GM13976 (cell line): ENCODE measurements around the gene EMX1.

Experiments used
- DNase-seq: peaks from one replicate; pipeline ENCODE4 v3.0.0; 2012; ENCODE audit warnings: low spot score
- CTCF ChIP-seq: IDR thresholded peaks from 2 replicates; pipeline ENCODE4 v1.5.1; 2012; ENCODE audit warnings: borderline replicate concordance, mild to moderate bottlenecking; ENCODE audit not compliant: insufficient read depth; ENCODE audit errors: extremely low read depth, missing control alignments, control extremely low read depth
- in situ Hi-C: fragments of 300-500 bp; cut with MboI; formaldehyde crosslinking; loops from one replicate; pipeline ENCODE4 v1.12.0; 2022; ENCODE audit warnings: low sequenced_read_pairs, mixed read lengths, inconsistent platforms; ENCODE audit not compliant: unreplicated experiment

EMX1 gene

DNA sequence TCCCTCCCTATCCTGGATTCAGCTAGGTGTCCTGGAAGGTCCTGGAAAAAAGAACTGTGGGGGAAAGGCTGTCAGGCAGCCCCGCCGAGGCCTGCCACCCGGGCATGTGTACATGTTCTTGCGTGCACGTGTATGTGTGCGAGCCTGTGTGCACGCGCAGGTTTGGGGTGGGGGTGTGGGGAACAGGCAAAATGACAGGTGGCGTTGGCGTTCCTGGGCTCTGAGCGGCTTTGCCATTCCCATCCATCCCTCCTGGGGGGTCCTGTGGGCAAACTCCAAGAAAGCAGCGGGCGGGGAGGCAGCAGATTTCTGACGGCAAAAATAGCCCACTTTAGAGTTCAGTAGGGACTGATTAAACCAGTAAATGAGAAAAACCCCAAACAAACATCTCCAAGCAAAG lies 35.6 kb downstream of the EMX1 start:
- DNase-seq = no peak
- in situ Hi-C loops = no loop called here
- no peak for TF ChIP-seq CTCF

DNA sequence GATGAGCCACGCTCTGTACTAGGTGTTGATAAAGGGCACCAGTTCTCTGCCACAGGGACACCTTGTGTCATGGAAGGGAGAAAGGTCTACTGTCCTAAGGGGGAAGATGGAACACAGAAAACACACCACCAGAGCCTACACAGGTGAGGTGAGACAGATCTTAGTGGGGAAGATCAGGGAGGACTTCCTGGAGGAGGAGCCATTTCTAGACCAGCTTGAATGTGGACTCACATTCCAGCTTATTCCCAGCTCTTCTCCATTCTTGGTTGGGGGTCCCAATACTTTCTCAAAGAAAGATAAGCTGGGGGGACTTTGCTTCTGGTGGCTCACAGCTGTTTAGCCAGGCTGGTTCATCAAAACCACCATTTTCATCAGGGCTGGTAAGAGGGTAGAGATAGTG lies 36.2 kb downstream of the EMX1 start:
- TF ChIP-seq CTCF = no peak
- in situ Hi-C loops = no loop called here
- no peak for DNase-seq

DNA sequence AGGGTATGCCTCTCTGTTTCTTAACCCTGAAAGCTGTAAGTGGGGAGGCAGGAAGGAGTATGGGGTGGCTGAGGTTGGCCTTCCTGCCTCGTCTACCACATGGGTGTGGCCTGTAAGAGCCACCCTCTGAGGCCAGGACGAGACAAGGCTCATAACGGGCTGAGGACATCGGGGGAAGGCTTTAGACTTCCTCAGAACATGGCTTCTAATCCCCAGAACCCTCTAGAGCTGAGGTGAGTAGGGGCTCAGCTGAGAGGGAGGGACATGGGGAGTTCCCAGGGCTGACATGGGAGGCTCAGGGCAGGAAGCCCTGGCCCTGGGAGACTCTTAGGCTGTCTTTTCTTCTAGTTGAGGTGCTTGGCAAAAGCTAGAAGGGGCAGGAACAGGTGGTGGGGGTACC lies 36.7 kb downstream of the EMX1 start:
- in situ Hi-C loops = no loop called here
- no peak for TF ChIP-seq CTCF
- DNase-seq = no peak

GRCh38 chr2:72954376-72955227 lies 37.3 kb downstream of the EMX1 start:
- in situ Hi-C loops = no loop called here
- DNase-seq = no peak
- no peak for TF ChIP-seq CTCF

DNA sequence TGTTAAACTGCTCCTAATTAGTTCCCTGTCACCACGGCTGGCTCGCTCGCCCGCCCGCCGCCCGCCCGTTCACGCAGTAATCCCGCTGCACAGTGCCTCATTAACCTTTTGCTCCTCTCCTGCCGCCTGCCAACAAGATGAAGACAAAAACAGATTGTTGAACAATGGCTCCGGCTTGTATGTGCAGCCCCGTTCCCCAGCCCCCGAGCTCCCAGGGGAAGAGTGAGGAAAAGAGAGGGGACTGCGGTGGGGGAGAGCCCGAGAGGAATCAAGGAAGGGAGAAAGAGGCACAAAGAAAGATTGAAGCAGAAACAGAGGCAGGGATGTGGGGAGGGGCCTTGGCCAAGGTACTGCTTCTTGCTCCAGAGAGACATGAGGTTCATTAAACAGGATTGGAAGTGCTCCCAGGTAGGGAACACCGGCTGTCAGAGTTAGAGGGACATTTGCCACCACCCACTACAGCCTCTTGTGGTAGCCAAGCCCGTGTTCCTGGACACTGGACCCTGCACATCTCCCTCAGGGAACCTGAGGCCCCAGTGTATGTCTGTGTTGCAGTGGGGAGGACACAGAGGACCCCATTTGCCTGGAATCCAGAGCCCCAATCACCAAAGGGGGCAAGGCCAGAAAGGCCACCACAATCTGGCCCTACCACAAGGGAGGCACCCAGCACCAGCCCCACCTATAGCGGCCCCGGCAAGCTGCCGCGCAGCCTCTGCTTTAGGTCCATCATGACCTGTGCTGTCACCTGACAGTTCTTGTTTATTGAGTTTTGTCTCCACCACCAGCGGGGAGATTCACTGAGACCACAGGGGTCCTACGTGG lies 38.1 kb downstream of the EMX1 start:
- no peak for DNase-seq
- no peak for TF ChIP-seq CTCF
- in situ Hi-C loops = no loop called here

- in situ Hi-C loops = no loop called here
- TF ChIP-seq CTCF = no peak
Observed at GRCh38 chr2:72956050-72956395, 38.7 kb downstream of the EMX1 start.

GRCh38 chr2:72956936-72957335 lies 39.6 kb downstream of the EMX1 start:
- no peak for DNase-seq
- in situ Hi-C loops = no loop called here
- no peak for TF ChIP-seq CTCF

More at GRCh38 chr2:72956050-72956395, 38.7 kb downstream of the EMX1 start:
- no peak for DNase-seq
